Measurements from ENCODE around the gene ZNF76. TPM values are rescaled to one million over a fixed set of nuclear protein-coding genes. Genes with fewer than 3 reads are reported as not detected.

The ZNF76 gene
- total RNA-seq, 1 donor from 2014 or later = 26.4 TPM

DNA sequence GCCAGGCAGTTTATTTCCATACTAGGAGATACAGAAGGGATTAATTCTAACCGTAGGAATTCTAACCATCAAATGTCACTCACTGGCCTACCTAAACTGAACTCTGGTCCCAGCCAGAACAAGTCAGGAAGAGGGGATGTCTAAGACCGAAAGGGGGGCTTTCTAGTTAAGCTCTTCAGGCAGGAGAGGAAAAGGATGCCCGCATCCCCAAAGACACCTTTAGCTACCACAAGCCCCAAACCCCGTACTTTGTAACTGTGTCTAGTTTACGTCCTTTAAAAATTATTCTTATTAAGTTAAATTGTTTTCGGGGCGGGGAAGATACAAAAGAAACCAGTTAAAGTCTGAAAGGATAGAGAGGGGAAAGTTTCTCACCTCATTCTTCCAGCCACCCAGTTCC lies 1.2 kb upstream of the ZNF76 start:
- Mint-ChIP-seq H3K4me1 (ENCODE audit: unreplicated experiment) (peaks cover 15% of the 10 kb centered on the region), H3K9me3 (ENCODE audit: unreplicated experiment) (no peaks in the 10 kb centered on the region), H3K4me3 (ENCODE audit: unreplicated experiment) (peak overlapping the region; percentile 97), H3K36me3 (ENCODE audit: low read depth, unreplicated experiment) (no peaks in the 10 kb centered on the region), H3K27ac (ENCODE audit: unreplicated experiment) (peak overlapping the region; percentile 95), H3K27me3 (ENCODE audit: unreplicated experiment) (peaks cover 1% of the 10 kb centered on the region)
- DNase-seq (ENCODE audit: low spot score) = no peak
- TF ChIP-seq, protein P1, sequence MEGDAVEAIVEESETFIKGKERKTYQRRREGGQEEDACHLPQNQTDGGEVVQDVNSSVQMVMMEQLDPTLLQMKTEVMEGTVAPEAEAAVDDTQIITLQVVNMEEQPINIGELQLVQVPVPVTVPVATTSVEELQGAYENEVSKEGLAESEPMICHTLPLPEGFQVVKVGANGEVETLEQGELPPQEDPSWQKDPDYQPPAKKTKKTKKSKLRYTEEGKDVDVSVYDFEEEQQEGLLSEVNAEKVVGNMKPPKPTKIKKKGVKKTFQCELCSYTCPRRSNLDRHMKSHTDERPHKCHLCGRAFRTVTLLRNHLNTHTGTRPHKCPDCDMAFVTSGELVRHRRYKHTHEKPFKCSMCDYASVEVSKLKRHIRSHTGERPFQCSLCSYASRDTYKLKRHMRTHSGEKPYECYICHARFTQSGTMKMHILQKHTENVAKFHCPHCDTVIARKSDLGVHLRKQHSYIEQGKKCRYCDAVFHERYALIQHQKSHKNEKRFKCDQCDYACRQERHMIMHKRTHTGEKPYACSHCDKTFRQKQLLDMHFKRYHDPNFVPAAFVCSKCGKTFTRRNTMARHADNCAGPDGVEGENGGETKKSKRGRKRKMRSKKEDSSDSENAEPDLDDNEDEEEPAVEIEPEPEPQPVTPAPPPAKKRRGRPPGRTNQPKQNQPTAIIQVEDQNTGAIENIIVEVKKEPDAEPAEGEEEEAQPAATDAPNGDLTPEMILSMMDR (IDR thresholded peaks at IDR 0.05; ENCODE audit: unreplicated experiment) = no peak

DNA sequence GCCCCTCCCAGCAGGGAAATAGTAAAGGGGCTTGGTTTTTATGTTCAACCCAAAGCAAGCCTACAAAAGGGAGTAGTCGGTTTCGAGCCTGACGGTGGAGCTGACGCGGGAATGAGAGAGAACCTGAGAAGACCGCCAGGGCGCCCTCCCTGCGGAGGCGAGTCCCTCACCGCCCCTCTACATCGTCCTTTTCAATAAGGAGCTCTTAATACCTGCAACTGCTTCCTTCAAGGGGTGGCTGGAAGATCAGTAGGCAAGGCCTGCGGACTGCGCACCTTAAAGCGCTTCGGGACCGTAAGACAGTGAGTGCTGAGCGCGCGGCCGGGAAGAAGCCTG lies 709 bp upstream of the ZNF76 start:
- peak; percentile 52 for DNase-seq (ENCODE audit: low spot score)
- Mint-ChIP-seq H3K36me3 (ENCODE audit: low read depth, unreplicated experiment) (no peaks in the 10 kb centered on the region), H3K4me3 (ENCODE audit: unreplicated experiment) (peak overlapping the region; percentile 97)

DNA sequence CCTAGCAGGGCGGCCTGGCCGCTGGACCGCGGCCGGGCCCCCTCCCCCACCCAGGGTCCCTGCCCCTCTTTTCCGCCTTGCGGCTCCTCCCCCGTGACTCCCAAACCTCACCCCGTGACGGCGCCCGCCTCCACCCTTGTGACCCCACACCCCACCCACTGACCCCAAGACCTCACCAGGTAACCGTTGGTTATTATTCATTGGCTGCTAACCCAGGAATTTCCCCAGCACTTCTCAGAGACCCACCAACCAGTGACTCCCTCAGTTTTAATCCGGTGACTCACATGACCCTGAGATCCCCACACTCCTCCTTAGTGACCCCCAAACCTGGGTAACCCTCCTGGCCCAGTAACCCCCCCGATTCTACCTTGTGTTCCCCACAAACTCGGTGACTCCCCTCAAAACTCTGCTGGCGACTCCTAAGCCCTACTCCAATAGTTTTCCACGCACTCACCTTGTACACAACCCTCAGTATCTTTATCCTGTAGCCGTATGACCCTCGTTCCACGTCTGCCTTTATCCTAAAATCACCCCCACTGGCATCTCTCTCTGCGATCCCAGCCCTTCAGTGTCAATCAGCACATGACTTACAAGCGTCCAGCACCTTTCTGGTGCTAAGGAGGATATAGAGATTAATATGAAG lies 534 bp downstream of the ZNF76 start:
- H3K27ac Mint-ChIP-seq (ENCODE audit: unreplicated experiment) = peak overlapping the region; percentile 91
- peak; percentile 75 for DNase-seq (ENCODE audit: low spot score)
- peaks cover 1% of the 10 kb centered on the region for H3K27me3 Mint-ChIP-seq (ENCODE audit: unreplicated experiment)

More for the DNA sequence above, 709 bp upstream of the ZNF76 start:
- Mint-ChIP-seq H3K27me3 (ENCODE audit: unreplicated experiment) (peaks cover 1% of the 10 kb centered on the region), H3K27ac (ENCODE audit: unreplicated experiment) (peak overlapping the region; percentile 95), H3K9me3 (ENCODE audit: unreplicated experiment) (no peaks in the 10 kb centered on the region), H3K4me1 (ENCODE audit: unreplicated experiment) (peaks cover 15% of the 10 kb centered on the region)
- TF ChIP-seq, protein P1 (IDR thresholded peaks at IDR 0.05; ENCODE audit: unreplicated experiment) = no peak

DNA sequence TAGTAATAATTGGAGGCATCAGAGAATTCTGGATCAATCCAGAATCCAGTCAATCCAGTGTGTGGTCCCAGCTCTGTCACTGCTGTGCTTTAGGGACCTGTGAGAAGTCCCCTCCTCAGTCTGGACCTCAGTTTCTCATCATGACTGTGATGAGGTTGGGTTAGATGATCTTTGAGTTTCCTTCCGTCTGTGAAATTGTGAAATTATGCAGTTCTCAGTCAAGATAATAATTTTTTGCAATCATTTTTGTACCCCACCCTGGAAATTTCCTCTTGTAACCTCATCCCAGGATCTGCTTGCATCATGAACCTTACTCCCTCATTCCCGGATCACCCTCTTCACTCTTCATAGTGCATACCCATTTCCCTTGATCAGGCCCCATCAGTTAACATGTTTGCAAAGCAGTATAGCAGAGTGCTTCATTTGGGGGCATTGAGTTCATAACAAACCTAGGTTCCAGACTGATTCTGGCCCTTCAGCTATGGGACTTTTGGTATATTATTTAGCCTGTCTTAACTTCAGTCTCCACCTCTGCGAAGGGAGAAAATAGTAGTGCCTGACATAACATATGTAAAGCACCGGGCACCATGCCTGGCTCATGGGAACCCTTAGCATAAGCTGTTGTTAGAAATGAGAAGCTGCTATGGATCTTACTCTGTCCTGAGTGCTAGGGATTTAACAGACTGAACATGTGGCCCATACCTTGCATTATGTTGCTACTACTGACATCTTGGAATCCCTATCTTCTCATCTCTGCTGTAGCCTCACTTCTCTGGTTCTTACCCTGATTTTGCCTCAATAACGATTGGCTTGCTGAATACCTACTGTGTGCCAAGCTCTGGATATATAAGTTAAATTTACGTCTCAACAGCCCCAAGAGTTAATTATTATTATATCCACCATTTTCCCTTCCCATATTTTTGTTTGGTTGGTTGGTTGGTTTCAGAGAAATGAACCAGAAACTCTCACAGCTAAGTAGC lies 1.3 kb downstream of the ZNF76 start:
- H3K27ac Mint-ChIP-seq (ENCODE audit: unreplicated experiment) = peak overlapping the region; percentile 91
- peak overlapping the region; percentile 93 for H3K4me3 Mint-ChIP-seq (ENCODE audit: unreplicated experiment)
- no peak for DNase-seq (ENCODE audit: low spot score)
- TF ChIP-seq, protein P1 (IDR thresholded peaks at IDR 0.05; ENCODE audit: unreplicated experiment) = no peak
- peaks cover 15% of the 10 kb centered on the region for H3K4me1 Mint-ChIP-seq (ENCODE audit: unreplicated experiment)
- H3K36me3 Mint-ChIP-seq (ENCODE audit: low read depth, unreplicated experiment) = no peaks in the 10 kb centered on the region
- H3K9me3 Mint-ChIP-seq (ENCODE audit: unreplicated experiment) = no peaks in the 10 kb centered on the region
- peaks cover 1% of the 10 kb centered on the region for H3K27me3 Mint-ChIP-seq (ENCODE audit: unreplicated experiment)

More for the DNA sequence above, 534 bp downstream of the ZNF76 start:
- Mint-ChIP-seq H3K4me1 (ENCODE audit: unreplicated experiment) (peaks cover 15% of the 10 kb centered on the region), H3K36me3 (ENCODE audit: low read depth, unreplicated experiment) (no peaks in the 10 kb centered on the region), H3K9me3 (ENCODE audit: unreplicated experiment) (no peaks in the 10 kb centered on the region), H3K4me3 (ENCODE audit: unreplicated experiment) (peak overlapping the region; percentile 93)
- TF ChIP-seq, protein P1 (IDR thresholded peaks at IDR 0.05; ENCODE audit: unreplicated experiment) = no peak
